HG03571 (cell line): ENCODE measurements around the gene C4A.
"Not testable (repeated sequence)": the region's sequence is repeated elsewhere in the genome, so short reads cannot be mapped to it uniquely, and the experiment has no call there.

ENCODE experiments used
- ATAC-seq: cut with Tn5 transposase; IDR thresholded peaks from one replicate; pipeline ENCODE4 v1.9.1; 2021; ENCODE audit not compliant: unreplicated experiment

The C4A gene

GRCh38 chr6:31958741-31959739 lies 22.8 kb upstream of the C4A start, which contains the start of the genes NELFE and SKIC2:
NELFE (minus strand) TSS chr6:31958971; CDS start chr6:31958446, 525 bp downstream.
SKIC2 (plus strand) TSS chr6:31959175; CDS start chr6:31959193, 18 bp downstream.
- peak; percentile 87 for ATAC-seq

DNA sequence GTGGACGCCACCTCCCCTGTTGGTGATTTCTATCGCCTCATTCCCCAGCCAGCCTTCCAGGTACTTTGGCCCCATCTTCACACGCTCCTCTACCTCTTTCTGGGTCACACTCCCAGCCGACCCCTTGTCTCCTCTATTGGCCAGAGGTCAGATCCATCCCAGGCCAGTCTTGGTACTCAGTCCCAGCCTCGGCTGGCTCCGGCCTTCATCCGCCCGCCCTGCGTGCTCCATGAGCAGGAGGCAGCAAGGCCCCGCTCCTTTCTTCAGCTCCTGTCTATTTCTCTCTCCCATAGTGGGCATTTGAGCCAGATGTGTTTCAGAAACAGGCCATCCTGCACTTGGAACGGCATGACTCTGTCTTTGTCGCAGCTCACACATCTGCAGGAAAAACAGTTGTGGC lies 20.2 kb upstream of the C4A start:
- ATAC-seq, result no peak

DNA sequence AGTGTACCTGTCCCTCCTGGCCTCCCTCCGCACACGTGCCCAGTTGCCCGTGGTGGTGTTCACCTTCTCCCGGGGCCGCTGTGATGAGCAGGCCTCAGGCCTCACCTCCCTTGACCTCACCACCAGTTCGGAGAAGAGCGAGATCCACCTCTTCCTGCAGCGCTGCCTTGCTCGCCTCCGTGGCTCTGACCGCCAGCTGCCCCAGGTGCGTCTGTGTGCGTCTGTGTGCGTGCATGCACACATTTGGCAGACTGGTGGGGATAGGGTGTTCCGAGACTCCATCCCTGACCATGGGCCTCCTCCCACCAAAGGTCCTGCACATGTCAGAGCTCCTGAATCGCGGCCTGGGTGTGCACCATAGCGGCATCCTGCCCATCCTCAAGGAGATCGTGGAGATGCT lies 17.9 kb upstream of the C4A start:
- no peak for ATAC-seq

DNA sequence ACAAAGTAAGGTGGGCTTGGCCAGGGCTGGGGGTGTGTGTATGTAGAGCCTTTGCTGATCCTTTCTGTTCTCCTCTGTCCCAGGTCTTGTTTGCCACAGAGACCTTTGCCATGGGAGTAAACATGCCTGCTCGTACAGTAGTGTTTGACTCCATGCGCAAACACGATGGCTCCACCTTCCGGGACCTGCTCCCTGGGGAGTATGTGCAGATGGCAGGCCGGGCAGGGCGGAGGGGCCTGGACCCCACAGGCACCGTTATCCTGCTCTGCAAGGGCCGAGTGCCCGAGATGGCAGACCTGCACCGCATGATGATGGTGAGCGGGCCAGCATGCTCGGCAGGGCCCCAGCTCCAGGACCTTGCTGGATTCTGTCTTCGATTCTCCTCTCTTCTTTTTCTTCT lies 16.2 kb upstream of the C4A start:
- no peak for ATAC-seq

DNA sequence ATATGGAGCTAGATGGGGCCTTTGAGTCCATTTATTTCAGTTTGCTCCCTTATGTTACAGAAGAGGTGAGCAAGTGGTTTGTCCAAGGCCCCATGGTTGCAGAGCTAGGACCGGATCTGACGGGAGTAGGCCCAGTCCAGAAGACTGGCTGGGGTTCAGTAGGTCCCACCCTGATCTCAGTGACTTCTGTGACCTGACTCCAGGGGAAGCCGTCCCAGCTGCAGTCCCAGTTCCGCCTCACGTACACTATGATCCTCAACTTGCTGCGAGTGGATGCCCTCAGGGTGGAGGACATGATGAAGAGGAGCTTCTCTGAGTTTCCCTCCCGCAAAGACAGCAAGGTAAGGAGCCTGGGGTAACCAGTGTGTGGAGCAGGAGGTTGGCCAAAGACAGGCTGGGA lies 15.4 kb upstream of the C4A start:
- no peak for ATAC-seq

DNA sequence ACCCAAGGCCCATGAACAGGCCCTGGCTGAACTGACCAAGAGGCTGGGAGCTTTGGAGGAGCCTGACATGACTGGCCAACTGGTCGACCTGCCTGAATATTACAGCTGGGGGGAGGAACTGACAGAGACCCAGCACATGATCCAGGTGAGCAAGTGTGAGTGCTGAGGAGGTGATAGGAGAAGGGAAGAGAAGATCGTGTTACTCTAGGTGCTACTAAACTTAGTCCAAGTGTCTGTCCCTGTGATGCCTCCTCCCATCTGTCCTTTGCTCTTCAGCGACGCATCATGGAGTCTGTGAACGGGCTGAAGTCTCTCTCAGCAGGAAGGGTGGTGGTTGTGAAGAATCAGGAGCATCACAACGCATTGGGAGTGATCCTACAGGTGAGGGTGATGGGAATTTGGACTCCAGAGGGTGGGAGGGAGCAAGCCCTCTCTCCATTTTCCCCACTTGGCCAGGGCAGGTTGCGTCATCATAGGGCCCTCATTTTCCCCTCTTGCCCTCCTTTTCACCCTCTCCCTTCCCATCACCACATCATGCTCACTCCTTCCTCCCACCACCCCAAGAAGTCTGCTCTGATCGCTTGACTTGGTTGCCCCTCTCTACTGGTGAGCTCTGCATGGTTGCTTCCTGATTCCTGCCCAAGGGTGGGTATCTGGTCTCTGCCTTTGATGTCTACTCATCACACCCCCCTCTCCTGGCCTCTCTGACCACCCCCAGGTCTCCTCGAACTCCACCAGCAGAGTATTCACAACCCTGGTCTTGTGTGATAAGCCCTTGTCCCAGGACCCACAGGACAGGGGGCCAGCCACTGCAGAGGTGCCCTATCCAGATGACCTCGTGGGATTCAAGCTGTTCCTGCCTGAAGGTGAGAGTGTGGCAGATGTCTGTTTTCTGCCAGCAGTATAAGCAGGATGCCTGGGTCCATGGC lies 14.6 kb upstream of the C4A start:
- ATAC-seq, result no peak

GRCh38 chr6:31967926-31968320 lies 13.9 kb upstream of the C4A start:
- no peak for ATAC-seq

DNA sequence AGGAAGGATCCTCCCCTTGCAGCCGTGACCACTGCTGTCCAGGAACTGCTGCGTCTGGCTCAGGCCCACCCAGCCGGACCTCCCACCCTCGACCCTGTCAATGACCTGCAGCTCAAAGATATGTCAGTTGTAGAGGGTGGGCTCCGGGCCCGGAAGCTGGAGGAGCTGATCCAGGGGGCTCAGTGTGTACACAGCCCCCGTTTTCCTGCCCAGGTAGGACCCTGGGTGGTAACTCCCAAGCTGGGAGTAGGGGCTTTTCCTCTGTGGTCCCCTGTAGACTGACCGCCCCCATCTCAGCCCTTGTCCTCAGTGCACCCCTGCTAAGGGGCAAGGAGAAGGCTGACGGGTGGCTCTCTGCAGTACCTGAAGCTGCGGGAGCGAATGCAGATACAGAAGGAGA lies 13.5 kb upstream of the C4A start:
- no peak for ATAC-seq

DNA sequence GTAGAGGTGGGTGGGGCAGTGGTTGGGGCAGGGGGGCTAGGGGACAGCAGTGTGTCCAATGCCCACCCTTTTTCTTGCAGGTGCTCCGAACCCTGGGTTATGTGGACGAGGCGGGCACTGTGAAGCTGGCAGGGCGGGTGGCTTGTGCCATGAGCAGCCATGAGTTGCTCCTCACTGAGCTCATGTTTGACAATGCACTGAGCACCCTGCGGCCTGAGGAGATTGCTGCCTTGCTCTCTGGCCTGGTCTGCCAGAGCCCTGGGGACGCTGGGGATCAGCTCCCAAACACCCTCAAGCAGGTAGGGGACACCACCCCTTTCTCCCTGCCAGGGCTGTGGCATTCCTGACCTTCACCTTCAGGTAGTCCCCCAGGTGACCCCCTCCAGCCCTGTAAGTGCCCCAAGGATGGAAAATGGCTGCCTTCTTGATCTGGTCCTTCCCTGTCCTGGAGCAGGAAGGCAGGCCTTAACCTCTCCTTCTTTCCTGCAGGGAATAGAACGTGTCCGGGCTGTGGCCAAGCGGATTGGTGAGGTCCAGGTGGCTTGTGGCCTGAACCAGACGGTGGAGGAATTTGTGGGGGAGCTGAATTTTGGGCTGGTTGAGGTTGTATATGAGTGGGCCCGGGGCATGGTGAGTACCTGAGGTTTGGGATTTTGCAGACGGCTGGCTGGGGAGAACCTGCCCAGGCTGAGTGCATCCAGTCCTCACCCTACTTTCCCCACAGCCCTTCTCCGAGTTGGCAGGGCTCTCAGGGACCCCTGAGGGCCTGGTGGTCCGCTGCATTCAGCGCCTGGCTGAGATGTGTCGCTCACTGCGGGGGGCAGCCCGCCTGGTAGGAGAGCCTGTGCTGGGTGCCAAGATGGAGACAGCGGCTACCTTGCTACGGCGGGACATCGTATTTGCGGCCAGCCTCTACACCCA lies 12.8 kb upstream of the C4A start:
- no peak for ATAC-seq

DNA sequence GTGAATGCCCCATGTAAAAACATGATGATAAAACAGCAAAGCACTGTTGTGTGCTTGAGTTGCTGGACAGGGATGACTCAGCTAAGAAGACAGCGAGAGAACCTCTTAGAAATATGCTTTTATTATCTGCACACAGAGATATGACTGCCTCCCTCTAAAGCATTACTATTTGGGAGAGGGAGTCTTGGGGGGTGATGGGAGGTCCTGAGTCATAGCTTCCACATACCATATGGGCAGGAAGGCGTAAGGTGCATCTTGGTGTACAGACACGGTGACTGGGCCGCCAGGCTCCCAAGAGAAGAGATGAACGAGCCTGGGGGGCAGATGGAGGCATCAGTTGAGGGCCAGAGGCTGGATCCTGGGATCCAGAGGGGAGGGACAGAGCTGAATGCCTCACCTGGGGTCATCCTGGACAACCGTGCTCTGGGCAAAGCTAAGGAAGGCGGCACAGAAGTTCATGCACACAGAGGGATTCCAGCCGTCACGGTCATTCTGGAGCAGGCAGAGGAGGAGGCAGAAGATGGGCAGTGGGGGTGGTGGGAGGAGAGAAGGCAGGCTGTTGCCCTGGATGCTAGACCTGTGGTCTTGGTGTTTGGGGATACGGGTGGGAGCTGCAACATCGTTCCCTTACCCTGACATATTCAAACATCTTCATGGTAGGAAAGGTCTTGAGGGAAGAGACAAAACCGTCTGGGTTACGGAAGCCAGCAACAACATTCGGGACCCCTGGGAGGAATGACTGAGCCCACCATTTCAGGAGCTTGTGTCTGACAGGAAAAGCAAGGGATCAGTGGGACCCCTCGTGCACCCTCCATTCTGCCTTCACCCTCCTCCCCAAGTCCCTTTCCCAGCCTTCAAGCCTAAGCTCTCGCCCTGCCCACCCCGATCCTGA lies 11.9 kb upstream of the C4A start:
- no peak for ATAC-seq

DNA sequence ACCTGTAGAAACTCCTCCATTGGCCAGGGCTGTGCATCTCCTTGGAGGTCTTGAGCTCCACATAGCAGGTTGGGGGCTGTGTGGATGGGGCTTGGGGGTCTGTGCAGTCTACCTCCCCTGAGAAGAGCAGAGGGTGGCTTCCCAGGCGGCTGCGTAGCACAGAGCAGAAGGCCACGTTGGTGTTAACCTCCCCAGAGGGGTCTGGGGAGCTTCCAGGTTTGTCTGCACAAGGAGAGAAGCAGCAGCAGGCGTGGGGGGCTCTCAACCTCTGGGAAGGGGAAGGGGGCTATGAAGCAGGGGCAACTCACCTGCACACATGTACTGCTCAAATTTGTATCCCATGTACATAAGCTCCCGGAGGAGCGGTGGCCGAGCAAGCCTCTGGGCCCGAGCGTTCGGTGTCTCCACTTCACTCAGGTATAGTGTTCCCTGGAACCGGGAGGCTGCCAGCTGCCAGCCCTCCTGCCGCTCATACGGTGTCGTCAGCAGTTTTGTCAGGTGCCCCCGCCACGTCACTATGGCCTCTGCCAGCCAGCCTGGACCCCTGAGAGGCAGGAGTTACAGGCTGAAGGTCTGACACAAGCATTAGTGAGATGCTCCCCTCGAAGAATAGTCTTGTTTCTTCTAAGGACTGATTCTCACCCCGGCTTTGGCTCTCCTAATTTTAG lies 11.1 kb upstream of the C4A start:
- ATAC-seq, result no peak

GRCh38 chr6:31971279-31971992 lies 10.4 kb upstream of the C4A start:
- no peak for ATAC-seq

- ATAC-seq, result peak; percentile 71
Measured at GRCh38 chr6:31971993-31972708, 9.7 kb upstream of the C4A start, which contains the start of gene DXO. DXO (minus strand) TSS chr6:31972138; CDS start chr6:31971675, 463 bp downstream.

DNA sequence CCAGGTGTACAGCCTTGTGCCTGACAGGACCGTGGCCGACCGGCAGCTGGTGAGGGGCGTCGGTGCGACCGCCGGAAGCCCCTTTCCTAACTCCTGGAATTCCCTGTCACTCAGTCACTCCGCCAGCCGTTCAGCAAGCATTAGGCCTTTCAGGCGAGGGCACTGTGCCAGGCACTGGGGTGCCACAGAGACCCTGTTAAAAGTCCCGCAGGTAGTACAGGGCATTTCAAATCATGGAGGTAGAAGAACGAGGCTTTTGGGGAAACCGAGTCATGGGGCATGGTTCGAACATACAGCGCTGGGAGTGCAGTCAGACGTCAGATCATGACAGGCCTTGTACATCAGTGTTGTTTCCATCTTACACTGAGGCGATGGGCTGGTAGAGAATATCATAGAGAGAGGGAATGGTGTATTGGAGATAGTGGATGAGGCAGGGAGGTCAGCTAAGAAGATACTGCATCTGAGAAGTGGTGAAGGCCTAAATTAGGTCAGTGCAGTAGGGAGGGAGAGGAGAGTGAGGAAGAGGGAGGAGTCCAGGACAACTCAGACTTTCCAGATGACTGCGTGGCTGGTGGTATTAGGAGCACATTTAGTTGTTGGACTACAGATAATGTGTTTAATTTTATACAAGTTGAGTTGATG lies 9.0 kb upstream of the C4A start:
- ATAC-seq, result peak; percentile 6

DNA sequence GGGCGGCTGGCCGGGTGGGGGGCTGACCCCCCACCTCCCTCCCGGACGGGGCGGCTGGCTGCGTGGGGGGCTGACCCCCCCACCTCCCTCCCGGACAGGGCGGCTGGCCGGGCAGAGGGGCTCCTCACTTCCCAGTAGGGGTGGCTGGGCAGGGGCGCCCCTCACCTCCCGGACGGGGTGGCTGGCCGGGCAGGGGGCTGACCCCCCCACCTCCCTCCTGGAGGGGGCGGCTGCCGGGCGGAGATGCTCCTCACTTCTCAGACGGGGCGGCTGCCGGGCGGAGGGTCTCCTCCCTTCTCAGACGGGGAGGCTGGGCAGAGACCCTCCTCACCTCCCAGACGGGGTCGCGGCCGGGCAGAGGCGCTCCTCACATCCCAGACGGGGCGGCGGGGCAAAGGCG lies 5.8 kb upstream of the C4A start:
- ATAC-seq, result not testable (repeated sequence)

GRCh38 chr6:31977816-31978431 lies 3.9 kb upstream of the C4A start:
- ATAC-seq, result no peak

- no peak for ATAC-seq
Measured at GRCh38 chr6:31978831-31979230, 3.0 kb upstream of the C4A start.
